Natural killer cell treated with Interleukin-12 subunit alpha and Interleukin-12 subunit beta and Interleukin-15 and Interleukin-18, amount 100 ng/mL, for 72 hours (primary cell): Measurements from ENCODE around the gene LAMA2. TPM values are rescaled to one million over a fixed set of nuclear protein-coding genes. Genes with fewer than 3 reads are reported as not detected.

ENCODE experiments used
- ATAC-seq, 2 donors: fragments of 150-1000 bp; cut with Tn5 transposase in 1 of 2; sonication (Bioruptor Pico), chemical (Tn5 transposase) in 1 of 2; 2 replicates each; pipeline ENCODE4 v1.10.0; 2021
- DNase-seq: peaks from one replicate; pipeline ENCODE4 v3.0.0; 2022; ENCODE audit warnings: low spot score
- H3K27ac Mint-ChIP-seq, 2 donors: 1 replicate in 1 of 2; 2 replicates in 1 of 2; pipeline ENCODE4 v1.8.0; 2022; ENCODE audit warnings: mixed read lengths in 2 of 2, mild to moderate bottlenecking in 1 of 2, moderate library complexity in 1 of 2
- H3K27me3 Mint-ChIP-seq, 2 donors: 1 replicate in 1 of 2; 2 replicates in 1 of 2; pipeline ENCODE4 v1.8.0; 2022; ENCODE audit warnings: mixed read lengths in 2 of 2
- H3K36me3 Mint-ChIP-seq: one replicate; pipeline ENCODE4 v1.8.0; 2022; ENCODE audit warnings: mixed read lengths
- H3K4me1 Mint-ChIP-seq, 2 donors: 1 replicate in 1 of 2; 2 replicates in 1 of 2; pipeline ENCODE4 v1.8.0; 2022; ENCODE audit warnings: low read depth in 2 of 2, mixed read lengths in 2 of 2, mild to moderate bottlenecking in 1 of 2
- H3K4me3 Mint-ChIP-seq: one replicate; pipeline ENCODE4 v1.8.0; 2022; ENCODE audit warnings: mixed read lengths
- H3K9me3 Mint-ChIP-seq: 2 replicates; pipeline ENCODE4 v1.8.0; 2022; ENCODE audit warnings: mixed read lengths
- total RNA-seq, 2 donors: library from RNA; stranded (reverse); gene quantifications; one replicate each; pipeline ENCODE4 v1.2.3, GENCODE V29; 2022

LAMA2 gene
- total RNA-seq, 2 donors from 2014 or later = 0.36 to 0.53 TPM

GRCh38 chr6:129264480-129265045 lies 381.6 kb downstream of the LAMA2 start:
- no peaks in the 10 kb centered on the region for H3K4me1 Mint-ChIP-seq
- no peak overlapping the region for H3K4me3 Mint-ChIP-seq
- DNase-seq (no peak), ATAC-seq (no peak)
- H3K9me3 Mint-ChIP-seq = no peaks in the 10 kb centered on the region
- no peaks in the 10 kb centered on the region for H3K27me3 Mint-ChIP-seq
- no peaks in the 10 kb centered on the region for H3K36me3 Mint-ChIP-seq
- no peak overlapping the region for H3K27ac Mint-ChIP-seq

- ATAC-seq (no peak), DNase-seq (no peak)
- H3K36me3 Mint-ChIP-seq = no peaks in the 10 kb centered on the region
- no peaks in the 10 kb centered on the region for H3K27me3 Mint-ChIP-seq
- H3K4me3 Mint-ChIP-seq = no peak overlapping the region
- H3K4me1 Mint-ChIP-seq = no peaks in the 10 kb centered on the region
- H3K27ac Mint-ChIP-seq = no peak overlapping the region
- H3K9me3 Mint-ChIP-seq = no peaks in the 10 kb centered on the region
These were observed 384.1 kb downstream of the LAMA2 start for GRCh38 chr6:129267028-129267427.

DNA sequence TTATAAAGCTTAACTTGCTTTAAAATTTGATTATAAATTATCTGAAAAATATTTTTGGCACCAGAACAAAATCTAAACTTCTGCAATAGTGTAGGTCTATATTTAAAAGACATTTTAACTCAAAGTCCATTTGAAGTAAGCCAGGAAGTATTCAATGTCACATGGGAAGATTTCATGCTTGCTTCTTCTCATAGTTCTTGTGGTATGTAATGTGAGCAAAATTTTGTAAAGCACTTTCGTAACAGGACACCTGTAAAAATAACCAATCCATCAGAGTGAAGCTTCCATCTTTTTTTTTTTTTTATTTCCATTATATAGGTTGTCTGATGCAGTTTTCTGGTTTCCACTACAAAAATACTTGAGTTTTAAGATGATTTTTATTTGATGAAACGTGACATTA lies 386.1 kb downstream of the LAMA2 start:
- Mint-ChIP-seq H3K27ac (no peak overlapping the region), H3K27me3 (no peaks in the 10 kb centered on the region)

DNA sequence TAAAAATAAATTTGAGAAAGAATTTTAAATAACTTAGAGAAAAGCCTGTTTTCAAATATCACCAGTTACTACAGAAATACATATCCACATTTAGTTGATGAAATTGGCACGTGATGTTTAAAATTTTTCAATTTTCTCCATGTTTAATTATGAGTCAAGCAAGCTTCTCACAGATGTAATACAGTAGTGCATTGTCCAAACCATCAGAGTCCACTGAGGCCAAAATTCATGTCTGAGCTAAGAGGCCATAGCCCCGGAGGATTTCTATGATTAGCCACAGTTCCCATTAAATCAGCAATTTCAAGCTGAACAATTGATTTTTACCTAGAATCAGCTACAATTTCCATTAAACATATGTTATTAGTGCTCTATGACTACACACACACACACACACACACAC lies 387.0 kb downstream of the LAMA2 start:
- no peaks in the 10 kb centered on the region for H3K27me3 Mint-ChIP-seq
- no peaks in the 10 kb centered on the region for H3K36me3 Mint-ChIP-seq
- no peak overlapping the region for H3K27ac Mint-ChIP-seq
- DNase-seq (no peak), ATAC-seq (no peak)
- no peak overlapping the region for H3K4me3 Mint-ChIP-seq
- no peaks in the 10 kb centered on the region for H3K4me1 Mint-ChIP-seq
- H3K9me3 Mint-ChIP-seq = no peaks in the 10 kb centered on the region

More for the DNA sequence above, 386.1 kb downstream of the LAMA2 start:
- DNase-seq (no peak), ATAC-seq (no peak)
- H3K9me3 Mint-ChIP-seq = no peaks in the 10 kb centered on the region
- H3K36me3 Mint-ChIP-seq = no peaks in the 10 kb centered on the region
- H3K4me1 Mint-ChIP-seq = no peaks in the 10 kb centered on the region
- H3K4me3 Mint-ChIP-seq = no peak overlapping the region

GRCh38 chr6:129270450-129270849 lies 387.5 kb downstream of the LAMA2 start:
- H3K4me1 Mint-ChIP-seq = no peaks in the 10 kb centered on the region
- no peaks in the 10 kb centered on the region for H3K9me3 Mint-ChIP-seq
- DNase-seq (no peak), ATAC-seq (no peak)
- no peak overlapping the region for H3K4me3 Mint-ChIP-seq
- no peaks in the 10 kb centered on the region for H3K27me3 Mint-ChIP-seq
- no peaks in the 10 kb centered on the region for H3K36me3 Mint-ChIP-seq
- H3K27ac Mint-ChIP-seq = no peak overlapping the region

GRCh38 chr6:129273161-129273560 lies 390.2 kb downstream of the LAMA2 start:
- no peaks in the 10 kb centered on the region for H3K36me3 Mint-ChIP-seq
- DNase-seq (no peak), ATAC-seq (no peak)
- no peaks in the 10 kb centered on the region for H3K9me3 Mint-ChIP-seq
- H3K27me3 Mint-ChIP-seq = no peaks in the 10 kb centered on the region
- H3K4me1 Mint-ChIP-seq = no peaks in the 10 kb centered on the region
- no peak overlapping the region for H3K27ac Mint-ChIP-seq
- H3K4me3 Mint-ChIP-seq = no peak overlapping the region

DNA sequence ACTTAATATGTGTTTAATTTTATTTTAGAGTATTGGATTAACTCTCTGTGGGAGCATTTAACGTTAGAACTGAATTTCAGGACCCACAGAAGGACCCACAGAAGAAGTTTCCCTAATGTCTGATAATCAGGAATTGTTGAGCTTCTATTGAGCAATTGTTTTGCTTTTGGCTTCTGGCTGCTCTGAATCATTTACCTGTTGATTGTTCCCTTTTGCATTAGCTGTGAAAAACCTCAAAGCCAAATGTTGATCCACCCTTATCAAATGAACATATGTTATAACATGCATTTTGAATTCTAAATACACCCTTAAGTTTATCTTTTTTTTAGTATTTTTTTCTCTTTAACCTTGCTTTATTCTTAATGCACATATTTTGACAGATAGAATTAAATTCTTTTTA lies 393.5 kb downstream of the LAMA2 start:
- DNase-seq (no peak), ATAC-seq (no peak)
- H3K9me3 Mint-ChIP-seq = no peaks in the 10 kb centered on the region
- peaks cover 19 to 23% of the 10 kb centered on the region in 2 donors for H3K4me1 Mint-ChIP-seq
- H3K4me3 Mint-ChIP-seq = no peak overlapping the region
- H3K27ac Mint-ChIP-seq = no peak overlapping the region
- no peaks in the 10 kb centered on the region for H3K36me3 Mint-ChIP-seq
- no peaks in the 10 kb centered on the region for H3K27me3 Mint-ChIP-seq

DNA sequence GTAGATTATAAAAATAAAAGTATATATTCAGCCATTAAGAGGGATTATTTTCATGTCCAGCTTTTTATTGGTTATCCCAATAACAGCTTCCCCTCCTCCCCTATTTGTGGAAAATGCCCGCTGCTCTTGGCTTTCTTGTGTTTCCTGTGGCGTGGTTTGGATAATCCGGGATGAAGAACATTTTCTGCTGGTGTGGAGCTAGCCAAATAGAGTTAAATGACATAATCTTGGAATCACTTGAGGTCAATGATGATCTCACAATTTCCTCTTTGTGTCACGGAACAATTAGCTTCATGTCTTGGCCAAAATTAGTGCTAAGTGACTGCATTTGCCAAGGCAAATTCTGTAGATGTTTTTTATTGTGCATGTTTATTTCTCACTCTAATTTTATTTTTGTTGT lies 394.0 kb downstream of the LAMA2 start:
- Mint-ChIP-seq H3K36me3 (no peaks in the 10 kb centered on the region), H3K27me3 (no peaks in the 10 kb centered on the region)

GRCh38 chr6:129279343-129280292 lies 396.7 kb downstream of the LAMA2 start:
- no peaks in the 10 kb centered on the region for H3K36me3 Mint-ChIP-seq
- peaks cover 36% of the 10 kb centered on the region in 2 donors for H3K4me1 Mint-ChIP-seq
- no peak for ATAC-seq
- H3K4me3 Mint-ChIP-seq = no peak overlapping the region
- H3K27me3 Mint-ChIP-seq = no peaks in the 10 kb centered on the region
- peak overlapping the region; percentile 3 to 27 for H3K27ac Mint-ChIP-seq
- no peaks in the 10 kb centered on the region for H3K9me3 Mint-ChIP-seq
- DNase-seq = no peak

More for the DNA sequence above, 394.0 kb downstream of the LAMA2 start:
- peaks cover 23 to 27% of the 10 kb centered on the region in 2 donors for H3K4me1 Mint-ChIP-seq
- H3K4me3 Mint-ChIP-seq = no peak overlapping the region
- peak overlapping the region in 1 of 2 donors; percentile 58 for H3K27ac Mint-ChIP-seq
- H3K9me3 Mint-ChIP-seq = no peaks in the 10 kb centered on the region
- ATAC-seq (no peak), DNase-seq (no peak)

GRCh38 chr6:129280293-129280644 lies 397.3 kb downstream of the LAMA2 start:
- Mint-ChIP-seq H3K4me3 (no peak overlapping the region), H3K9me3 (no peaks in the 10 kb centered on the region), H3K27me3 (no peaks in the 10 kb centered on the region), H3K36me3 (no peaks in the 10 kb centered on the region), H3K4me1 (peaks cover 36% of the 10 kb centered on the region in 2 donors), H3K27ac (peak overlapping the region; percentile 65 to 80)
- DNase-seq = no peak
- no peak for ATAC-seq

DNA sequence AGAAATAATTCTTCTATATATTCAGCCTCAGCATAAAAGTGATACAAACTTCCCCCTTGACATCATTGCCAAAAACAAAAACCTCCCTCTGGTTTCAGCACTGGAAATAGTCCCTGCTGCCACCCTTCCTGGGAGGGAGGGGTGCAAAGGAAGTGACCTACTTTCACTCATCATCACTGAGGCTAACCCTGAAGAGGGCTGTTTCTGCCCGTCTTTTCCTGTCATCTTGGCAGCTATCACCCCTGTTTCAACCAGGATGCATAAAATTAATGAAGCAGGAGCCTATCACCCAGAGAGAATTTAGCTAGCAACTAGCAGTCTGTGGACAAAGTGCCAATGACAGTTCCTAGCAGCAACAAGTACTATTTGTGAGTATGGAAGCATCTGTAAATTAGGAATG lies 397.8 kb downstream of the LAMA2 start:
- Mint-ChIP-seq H3K9me3 (no peaks in the 10 kb centered on the region), H3K27ac (peak overlapping the region; percentile 65 to 80), H3K36me3 (no peaks in the 10 kb centered on the region), H3K4me1 (peaks cover 36% of the 10 kb centered on the region in 2 donors), H3K27me3 (no peaks in the 10 kb centered on the region), H3K4me3 (peak overlapping the region; percentile 71)
- peak; percentile 96 to 99 for ATAC-seq
- DNase-seq = peak; percentile 79

GRCh38 chr6:129281168-129281796 lies 398.3 kb downstream of the LAMA2 start:
- Mint-ChIP-seq H3K27me3 (no peaks in the 10 kb centered on the region), H3K36me3 (no peaks in the 10 kb centered on the region), H3K4me3 (peak overlapping the region; percentile 71), H3K27ac (peak overlapping the region; percentile 65 to 80), H3K9me3 (no peaks in the 10 kb centered on the region), H3K4me1 (peaks cover 36 to 40% of the 10 kb centered on the region in 2 donors)
- ATAC-seq (no peak), DNase-seq (no peak)

DNA sequence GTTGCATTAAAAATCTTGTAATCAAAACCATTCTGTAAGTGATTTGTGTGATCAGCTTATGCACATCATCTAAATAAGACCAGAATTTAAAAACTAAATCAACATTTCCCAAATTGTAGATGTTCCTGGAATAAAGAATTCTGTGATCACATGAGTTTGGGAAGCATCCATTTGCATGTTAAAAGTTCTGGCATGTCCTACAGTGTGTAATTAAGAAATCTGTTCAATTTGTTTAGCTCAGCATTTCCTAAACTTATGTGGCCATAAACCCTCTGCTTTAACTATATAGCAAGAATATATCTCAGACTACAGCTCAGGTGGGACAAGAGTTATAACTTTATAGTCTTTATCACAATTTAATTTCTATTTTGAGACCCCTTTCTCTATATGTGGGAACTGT lies 399.1 kb downstream of the LAMA2 start:
- H3K27me3 Mint-ChIP-seq = no peaks in the 10 kb centered on the region
- H3K4me3 Mint-ChIP-seq = no peak overlapping the region
- no peaks in the 10 kb centered on the region for H3K36me3 Mint-ChIP-seq
- H3K27ac Mint-ChIP-seq = peak overlapping the region in 1 of 2 donors; percentile 80
- DNase-seq (no peak), ATAC-seq (no peak)
- H3K4me1 Mint-ChIP-seq = peaks cover 36 to 40% of the 10 kb centered on the region in 2 donors
- no peaks in the 10 kb centered on the region for H3K9me3 Mint-ChIP-seq

DNA sequence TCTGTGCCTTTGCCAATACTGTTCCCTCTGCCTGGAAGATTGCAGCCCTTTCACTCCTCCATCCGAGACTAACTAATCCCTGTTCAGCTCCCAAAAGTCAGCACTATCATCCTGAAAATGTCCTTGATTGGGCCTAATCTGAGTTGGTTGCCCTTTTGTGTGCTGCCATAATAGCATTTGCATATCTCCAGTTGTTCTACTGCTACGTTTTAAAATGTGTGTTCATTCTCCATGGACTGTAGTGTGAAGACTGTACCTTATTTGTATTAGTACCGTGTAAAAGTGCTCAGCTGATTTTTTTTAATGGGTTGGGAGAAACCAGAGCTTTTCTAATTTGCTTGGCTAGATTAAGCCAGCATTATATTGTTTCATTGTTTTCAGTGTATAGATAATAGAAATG lies 401.3 kb downstream of the LAMA2 start:
- no peaks in the 10 kb centered on the region for H3K36me3 Mint-ChIP-seq

More for the DNA sequence above, 401.3 kb downstream of the LAMA2 start:
- DNase-seq (no peak), ATAC-seq (no peak)
- Mint-ChIP-seq H3K27ac (peak overlapping the region in 1 of 2 donors; percentile 80), H3K4me1 (peaks cover 31 to 37% of the 10 kb centered on the region in 2 donors), H3K4me3 (no peak overlapping the region), H3K9me3 (no peaks in the 10 kb centered on the region), H3K27me3 (no peaks in the 10 kb centered on the region)
